SK-N-MC (cell line): ENCODE data around the gene WRAP73.

Experiments used
- DNase-seq: peaks from one replicate; pipeline ENCODE4 v3.0.0-alpha.2; 2011; ENCODE audit warnings: low read depth, low spot score
- H3K27ac ChIP-seq: fragments of 200-600 bp; sonication (generic); 2 replicates; pipeline ENCODE4 v1.5.1; 2016; ENCODE audit warnings: mixed run types
- H3K36me3 ChIP-seq: fragments of 200-600 bp; sonication (generic); 2 replicates; pipeline ENCODE4 v1.6.1; 2017; ENCODE audit warnings: antibody characterized with exemption, low read length, mixed read lengths; ENCODE audit not compliant: insufficient read depth
- H3K4me3 ChIP-seq: fragments of 200-600 bp; sonication (generic); 2 replicates; pipeline ENCODE4 v1.5.1; 2016
- H3K9ac ChIP-seq: fragments of 200-600 bp; sonication (generic); 2 replicates; pipeline ENCODE4 v1.8.0; 2017; ENCODE audit warnings: mixed run types, mixed read lengths; ENCODE audit not compliant: insufficient read length
- H3K9me3 ChIP-seq: fragments of 200-600 bp; sonication (generic); 2 replicates; pipeline ENCODE4 v1.6.1; 2017; ENCODE audit warnings: low read depth, mild to moderate bottlenecking, antibody characterized with exemption, low read length, moderate library complexity, mixed read lengths
- EZH2 ChIP-seq: fragments of 200-600 bp; sonication (generic); IDR thresholded peaks from one replicate; pipeline ENCODE4 v1.6.1; 2017; ENCODE audit warnings: antibody characterized with exemption
- FOXP2 ChIP-seq: optimal IDR thresholded peaks from 2 replicates; pipeline ENCODE3; 2011; ENCODE audit warnings: mild to moderate bottlenecking, moderate library complexity; ENCODE audit not compliant: insufficient read depth; ENCODE audit errors: extremely low read length, control extremely low read depth
- POLR2AphosphoS5 ChIP-seq: IDR thresholded peaks from 2 replicates; pipeline ENCODE4 v1.6.1; 2012; ENCODE audit warnings: mild to moderate bottlenecking, low read depth, low read length, borderline replicate concordance

WRAP73 gene

GRCh38 chr1:3581296-3582036 is 68.4 kb downstream of the WRAP73 start:
- no peak for TF ChIP-seq POLR2AphosphoS5
- no peak for TF ChIP-seq EZH2
- no peak for TF ChIP-seq FOXP2
- no peak for DNase-seq
- Histone ChIP-seq H3K9ac (no peak overlapping the region), H3K4me3 (no peak overlapping the region), H3K27ac (no peak overlapping the region), H3K9me3 (no peaks in the 10 kb centered on the region), H3K36me3 (no peaks in the 10 kb centered on the region)
